HG03442 (cell line): Measurements from ENCODE around the gene ZNF329.
"Not testable (repeated sequence)": the region's sequence is repeated elsewhere in the genome, so short reads cannot be mapped to it uniquely, and the experiment has no call there.

Experiments used
- ATAC-seq: cut with Tn5 transposase; IDR thresholded peaks from one replicate; pipeline ENCODE4 v1.9.1; 2021; ENCODE audit warnings: mild to moderate bottlenecking, moderate library complexity; ENCODE audit not compliant: unreplicated experiment

The ZNF329 gene

GRCh38 chr19:58150328-58150921 is at the start of gene ZNF329:
TSS of gene ZNF329 (minus strand) at chr19:58150789. CDS start at chr19:58129503, 21,286 bp downstream.
- peak; percentile 58 for ATAC-seq

- ATAC-seq: no peak
These were observed 46.5 kb upstream of the ZNF329 start for GRCh38 chr19:58196901-58197616.

- ATAC-seq: no peak
These were observed 33.2 kb upstream of the ZNF329 start for GRCh38 chr19:58183817-58184215.

DNA sequence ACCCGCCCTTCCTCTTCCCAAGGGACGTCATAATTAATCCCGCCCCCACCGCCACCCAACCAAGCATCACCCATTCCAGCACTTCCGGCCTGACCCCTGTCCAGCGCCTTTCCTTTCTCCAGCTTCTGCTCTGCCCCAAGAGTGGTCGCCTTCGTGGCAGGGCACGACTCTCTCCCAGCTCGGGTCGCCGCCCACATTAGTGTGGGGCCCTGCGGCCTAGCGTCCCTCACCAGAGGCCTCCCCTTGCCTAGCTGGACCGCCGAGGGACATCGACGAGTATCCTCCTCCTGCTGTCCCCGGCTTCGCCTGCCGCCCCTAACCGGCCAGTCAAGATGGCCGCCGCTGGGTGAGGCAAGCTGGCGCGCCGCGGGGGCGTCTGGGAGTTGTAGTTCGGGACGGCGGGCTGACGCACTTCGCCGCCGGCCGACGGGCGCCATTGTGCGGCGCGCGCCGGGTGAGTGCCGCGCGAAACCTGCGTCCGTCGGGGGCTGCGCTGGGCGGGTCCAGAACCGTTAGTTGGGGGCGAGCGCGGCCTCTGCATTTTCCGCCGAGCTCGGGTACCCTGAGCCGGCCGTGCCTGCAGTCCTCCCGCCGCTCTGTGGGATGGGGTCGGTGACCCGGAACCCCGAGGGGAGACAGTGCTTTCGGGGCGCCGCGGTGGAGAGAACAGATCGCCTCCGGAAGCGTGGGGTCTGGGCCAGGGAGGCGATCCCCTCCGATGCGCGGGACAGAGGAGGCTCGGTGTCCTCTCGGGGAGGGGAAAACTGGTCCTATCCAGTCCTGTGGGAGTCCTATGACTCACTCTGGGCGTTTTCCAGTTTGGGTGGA is 32.6 kb upstream of the ZNF329 start, which contains the start of gene ZNF274:
ZNF274 (plus strand) TSS at position 73 of the 828 bp plus-strand sequence. CDS start 905 bp downstream, outside the sequence.
- peak; percentile 91 for ATAC-seq

DNA sequence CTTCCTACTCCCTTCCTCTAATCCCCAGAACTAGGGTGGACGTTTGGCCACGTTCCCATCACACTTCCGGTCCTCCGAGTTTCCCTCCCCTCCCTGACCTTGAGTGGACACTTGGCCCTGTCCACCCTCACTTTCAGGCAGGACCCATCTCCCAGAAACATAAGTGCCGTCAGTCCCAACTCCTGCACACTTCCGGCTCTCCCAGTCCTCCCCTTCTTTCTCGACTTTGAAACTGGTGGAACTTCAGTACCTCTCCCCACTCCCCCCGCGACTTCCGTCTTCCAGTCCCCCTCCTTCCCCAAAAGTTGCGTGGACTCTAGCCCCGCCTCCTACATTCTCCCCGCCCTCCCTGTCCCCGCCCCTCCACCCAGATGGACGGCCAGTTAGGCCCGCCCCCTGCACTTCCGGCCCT is 32.0 kb upstream of the ZNF329 start:
- no peak for ATAC-seq

DNA sequence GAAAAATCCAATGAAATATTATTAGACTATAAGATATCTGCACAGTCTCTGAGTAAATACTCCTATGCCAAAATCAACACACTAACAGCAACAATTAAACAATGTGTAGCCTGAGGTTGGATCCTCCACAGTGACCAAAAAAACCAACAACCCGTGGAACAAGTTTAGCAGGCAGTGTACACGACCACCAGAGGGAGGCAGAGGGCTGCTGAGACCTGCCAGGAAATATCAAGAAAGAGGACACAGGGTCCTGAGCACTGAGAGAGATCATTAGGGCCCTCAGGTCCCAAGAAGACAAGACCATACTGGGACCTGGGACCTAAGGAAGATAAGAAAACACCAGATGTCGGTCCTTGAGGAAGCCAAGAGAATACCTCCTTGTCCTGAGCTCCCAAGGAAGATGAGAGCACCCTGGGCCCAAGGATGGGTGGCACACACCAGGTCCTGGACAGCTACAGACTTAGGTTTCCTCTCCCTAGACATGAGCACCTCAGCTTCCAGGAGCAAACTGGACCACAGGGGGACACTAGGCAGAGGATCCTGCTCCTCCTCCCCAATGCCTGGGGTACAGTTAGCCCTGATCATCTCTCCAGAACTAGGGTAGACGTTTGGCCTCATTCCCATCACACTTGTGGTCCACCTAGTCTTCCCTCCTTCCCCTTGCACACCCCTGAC is 31.4 kb upstream of the ZNF329 start:
- no peak for ATAC-seq

DNA sequence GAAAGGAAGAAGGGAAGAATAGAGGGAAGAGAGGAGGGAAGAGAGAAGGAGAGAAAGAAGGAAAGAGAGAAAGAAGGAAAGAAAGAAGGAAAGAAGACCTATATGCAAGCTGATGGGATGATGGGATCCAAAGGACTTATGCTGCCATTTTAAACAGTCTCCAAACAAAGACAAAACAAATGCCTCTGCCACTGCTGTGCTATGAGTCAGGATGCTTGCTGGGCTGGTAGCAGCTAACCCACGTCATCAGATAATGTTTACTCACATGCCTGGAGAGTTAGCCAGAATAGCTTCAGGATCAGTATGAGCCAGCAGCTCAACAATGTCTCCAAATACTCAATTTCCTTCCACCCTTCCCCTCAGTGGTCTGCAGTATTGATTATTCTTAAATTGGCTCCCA is 20.3 kb upstream of the ZNF329 start:
- no peak for ATAC-seq

- no peak for ATAC-seq
These were observed 16.2 kb upstream of the ZNF329 start for GRCh38 chr19:58166708-58167280.

DNA sequence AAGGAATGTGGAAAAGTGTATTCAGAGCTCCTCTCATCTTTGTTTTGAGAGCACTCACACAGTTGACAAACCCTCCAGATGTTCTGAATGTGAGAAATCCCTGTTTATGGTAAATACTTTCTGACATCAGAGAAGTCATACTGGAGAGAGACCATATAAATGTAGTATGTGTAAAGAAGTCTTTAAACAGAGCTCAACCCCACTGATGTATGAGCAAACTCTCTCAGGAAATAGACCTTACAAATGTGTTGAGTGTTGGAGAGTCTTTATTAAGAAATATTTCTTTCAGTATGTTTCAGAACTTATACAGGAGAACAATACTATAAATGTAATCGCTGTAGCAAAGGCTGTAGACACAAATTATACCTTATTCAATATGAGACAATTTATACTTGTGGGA is 15.7 kb upstream of the ZNF329 start:
- ATAC-seq: no peak

DNA sequence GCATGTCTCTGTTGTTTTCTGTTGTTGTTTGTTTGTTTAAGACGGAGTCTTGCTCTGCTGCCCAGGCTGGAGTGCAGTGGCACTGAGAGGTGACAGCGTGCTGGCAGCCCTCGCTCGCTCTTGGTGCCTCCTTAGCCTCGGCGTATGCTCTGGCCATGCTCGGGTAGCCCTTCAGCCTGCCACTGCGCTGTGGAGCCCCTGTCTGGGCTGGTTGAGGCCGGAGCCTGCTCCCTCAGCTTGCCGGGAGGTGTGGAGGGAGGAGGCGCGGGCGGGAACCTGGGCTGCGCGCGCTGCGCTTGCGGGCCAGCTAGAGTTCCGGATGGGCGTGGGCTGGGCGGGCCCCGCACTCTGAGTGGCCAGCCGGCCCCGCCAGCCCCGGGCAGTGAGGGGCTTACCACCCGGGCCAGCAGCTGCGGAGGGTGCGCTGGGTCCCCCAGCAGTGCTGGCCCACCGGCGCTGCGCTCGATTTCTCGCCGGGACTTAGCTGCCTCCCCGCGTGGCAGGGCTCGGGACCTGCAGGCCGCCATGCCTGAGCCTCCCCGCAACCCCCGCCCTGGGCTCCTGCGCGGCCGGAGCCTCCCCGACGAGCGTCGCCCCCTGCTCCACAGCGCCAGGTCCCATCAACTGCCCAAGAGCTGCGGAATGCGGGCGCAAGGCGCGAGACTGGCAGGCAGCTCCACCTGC is 6.6 kb upstream of the ZNF329 start:
- no peak for ATAC-seq

- ATAC-seq: peak; percentile 76
These were observed 4.4 kb upstream of the ZNF329 start for GRCh38 chr19:58154679-58155648.

DNA sequence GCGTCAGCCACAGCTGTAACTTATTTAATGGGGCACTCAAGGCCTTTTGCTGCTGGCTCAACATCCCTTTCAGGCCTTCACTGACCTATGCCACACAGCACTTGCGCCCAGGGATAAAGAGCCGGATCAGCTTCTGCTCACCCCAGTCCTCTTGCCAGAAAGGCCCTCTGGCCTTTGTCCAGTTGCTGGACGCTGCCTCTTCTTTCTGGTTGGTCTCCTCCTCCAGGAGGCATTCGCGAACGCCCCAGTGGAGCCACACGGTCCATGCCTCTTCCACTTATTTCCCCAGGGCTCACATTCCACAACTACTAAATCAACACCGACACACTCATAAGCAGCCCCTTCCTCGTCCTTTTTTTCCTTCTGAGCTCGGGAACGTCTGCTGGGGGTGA is 3.7 kb upstream of the ZNF329 start:
- no peak for ATAC-seq

DNA sequence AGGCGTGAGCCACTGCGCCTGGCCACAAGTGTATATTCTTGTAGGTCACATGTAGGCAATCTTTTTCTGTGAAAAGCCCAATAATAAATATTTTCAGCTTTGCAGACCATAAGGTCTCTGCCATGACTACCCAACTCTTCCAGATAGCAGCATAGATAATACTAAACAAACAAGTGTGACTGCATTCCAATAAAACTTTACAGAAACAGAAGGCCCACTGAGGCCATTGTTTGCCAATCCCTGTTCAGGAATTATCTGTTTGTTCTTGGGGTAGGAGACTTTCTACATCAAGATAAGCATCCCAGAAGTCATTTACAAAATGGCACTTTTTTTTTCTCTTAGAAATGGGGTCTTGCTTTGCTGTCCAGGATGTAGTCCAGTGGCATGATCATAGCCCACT is 2.8 kb upstream of the ZNF329 start:
- no peak for ATAC-seq

DNA sequence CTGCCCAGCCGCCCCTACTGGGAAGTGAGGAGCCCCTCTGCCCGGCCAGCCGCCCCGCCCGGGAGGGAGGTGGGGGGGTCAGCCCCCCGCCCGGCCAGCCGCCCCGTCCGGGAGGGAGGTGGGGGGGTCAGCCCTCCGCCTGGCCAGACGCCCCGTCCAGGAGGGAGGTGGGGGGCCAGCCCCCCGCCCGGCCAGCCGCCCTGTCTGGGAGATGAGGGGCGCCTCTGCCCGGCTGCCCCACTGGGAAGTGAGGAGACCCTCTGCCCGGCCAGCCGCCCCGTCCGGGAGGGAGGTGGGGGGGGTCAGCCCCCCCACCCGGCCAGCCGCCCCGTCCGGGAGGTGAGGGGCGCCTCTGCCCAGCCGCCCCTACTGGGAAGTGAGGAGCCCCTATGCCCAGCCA is 3.1 kb downstream of the ZNF329 start:
- ATAC-seq: not testable (repeated sequence)

DNA sequence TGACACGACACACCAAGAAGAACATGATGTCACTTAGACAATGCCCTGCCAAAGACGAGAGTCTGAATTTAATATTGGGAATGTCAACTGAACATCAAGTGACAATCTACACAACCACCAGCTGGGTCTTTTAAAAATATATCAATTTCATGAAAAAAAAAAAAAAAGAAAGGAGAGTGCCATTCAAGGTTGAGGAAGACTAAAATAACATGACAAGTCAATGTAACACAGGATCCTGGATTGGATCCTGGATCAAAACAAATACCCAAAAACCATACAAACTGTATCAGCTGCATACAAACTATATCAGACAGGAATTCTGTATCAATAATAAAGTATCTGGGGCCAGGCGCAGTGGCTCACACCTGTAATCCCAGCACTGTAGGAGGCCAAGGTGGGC is 4.7 kb downstream of the ZNF329 start:
- no peak for ATAC-seq

GRCh38 chr19:58134244-58134643 is 16.3 kb downstream of the ZNF329 start:
- ATAC-seq: no peak

DNA sequence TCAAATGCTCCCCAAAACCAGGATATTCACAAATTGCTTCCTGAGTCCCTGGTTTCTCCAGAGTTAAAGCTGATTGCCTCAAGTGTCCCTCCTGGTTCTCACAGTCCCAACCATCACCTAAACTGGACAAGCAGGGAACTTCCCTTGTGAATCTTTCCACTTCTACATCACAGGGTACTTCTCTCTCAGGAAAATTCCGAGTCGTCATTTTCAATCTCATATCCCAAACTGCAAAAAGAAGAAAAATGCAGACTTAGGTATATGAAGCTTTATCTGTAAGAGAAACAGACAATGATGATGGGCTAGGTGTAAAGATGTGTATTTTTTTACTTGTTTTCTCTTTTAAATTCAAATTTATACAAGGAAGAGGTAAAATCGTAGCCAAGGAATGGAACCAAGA is 21.3 kb downstream of the ZNF329 start:
- no peak for ATAC-seq

GRCh38 chr19:58128041-58128685 is 22.4 kb downstream of the ZNF329 start:
- no peak for ATAC-seq

DNA sequence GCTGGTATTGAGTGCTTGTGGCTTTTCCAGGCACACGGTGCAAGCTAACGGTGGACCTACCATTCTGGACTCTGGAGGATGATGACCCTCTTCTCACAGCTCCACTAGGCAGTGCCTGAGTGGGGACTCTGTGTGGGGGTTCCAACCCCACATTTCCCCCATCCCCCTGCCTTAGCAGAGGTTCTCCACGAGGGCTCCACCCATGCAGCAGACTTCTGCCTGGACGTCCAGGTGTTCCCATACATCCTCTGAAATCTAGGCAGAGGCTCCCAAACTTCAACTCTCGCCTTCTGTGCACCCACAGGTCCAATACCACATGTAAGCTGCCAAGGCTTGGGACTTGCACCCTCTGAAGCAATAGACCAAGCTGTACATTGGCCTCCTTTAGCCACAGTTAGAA is 27.2 kb downstream of the ZNF329 start:
- ATAC-seq: no peak
